HEK293T (cell line): ENCODE data around the gene C2orf72.

Source experiments
- ELF4 ChIP-seq: fragments of 450-650 bp; IDR thresholded peaks from 2 replicates; pipeline ENCODE4 v1.6.1; 2017; ENCODE audit warnings: antibody characterized with exemption
- FOXK2 ChIP-seq: fragments of 450-650 bp; IDR thresholded peaks from 2 replicates; pipeline ENCODE4 v1.6.1; 2016; ENCODE audit warnings: mild to moderate bottlenecking
- FOXM1 ChIP-seq: fragments of 450-650 bp; IDR thresholded peaks from 2 replicates; pipeline ENCODE4 v1.6.1; 2017; ENCODE audit warnings: mild to moderate bottlenecking, borderline replicate concordance
- HDGF ChIP-seq: fragments of 450-650 bp; IDR thresholded peaks from 2 replicates; pipeline ENCODE4 v1.6.1; 2017; ENCODE audit warnings: antibody characterized with exemption, borderline replicate concordance
- L3MBTL2 ChIP-seq: fragments of 450-650 bp; conservative IDR thresholded peaks from 2 replicates; pipeline ENCODE4 v1.6.1; 2016; ENCODE audit warnings: mild to moderate bottlenecking
- NFRKB ChIP-seq: fragments of 450-650 bp; IDR thresholded peaks from 2 replicates; pipeline ENCODE4 v1.6.1; 2016; ENCODE audit warnings: mild to moderate bottlenecking, moderate library complexity
- SP1 ChIP-seq: fragments of 450-650 bp; IDR thresholded peaks from 2 replicates; pipeline ENCODE4 v1.6.1; 2017
- SUZ12 ChIP-seq: fragments of 450-650 bp; IDR thresholded peaks from 2 replicates; pipeline ENCODE4 v1.6.1; 2016; ENCODE audit warnings: mild to moderate bottlenecking
- TARDBP ChIP-seq: fragments of 450-650 bp; IDR thresholded peaks from 2 replicates; pipeline ENCODE4 v1.6.1; 2016
- ZNF384 ChIP-seq: fragments of 450-650 bp; IDR thresholded peaks from 2 replicates; pipeline ENCODE4 v1.6.1; 2016

GRCh38 chr2:231001036-231001435 is 36.3 kb upstream of the C2orf72 start:
- no peak for TF ChIP-seq SUZ12
- no peak for TF ChIP-seq HDGF
- TF ChIP-seq SP1, result no peak
- TF ChIP-seq TARDBP, result no peak
- no peak for TF ChIP-seq ELF4
- TF ChIP-seq FOXK2, result no peak
- no peak for TF ChIP-seq ZNF384
- TF ChIP-seq FOXM1, result no peak
- no peak for TF ChIP-seq L3MBTL2
- no peak for TF ChIP-seq NFRKB
